SK-N-MC (cell line): ENCODE data around the gene HNRNPAB.

Experiments used
- EZH2 ChIP-seq: fragments of 200-600 bp; sonication (generic); IDR thresholded peaks from one replicate; pipeline ENCODE4 v1.6.1; 2017; ENCODE audit warnings: antibody characterized with exemption
- FOXP2 ChIP-seq: optimal IDR thresholded peaks from 2 replicates; pipeline ENCODE3; 2011; ENCODE audit warnings: mild to moderate bottlenecking, moderate library complexity; ENCODE audit not compliant: insufficient read depth; ENCODE audit errors: extremely low read length, control extremely low read depth
- POLR2AphosphoS5 ChIP-seq: IDR thresholded peaks from 2 replicates; pipeline ENCODE4 v1.6.1; 2012; ENCODE audit warnings: mild to moderate bottlenecking, low read depth, low read length, borderline replicate concordance

GRCh38 chr5:178180141-178180863, 24.0 kb upstream of the HNRNPAB start:
- TF ChIP-seq EZH2 (no peak), FOXP2 (no peak), POLR2AphosphoS5 (no peak)
